NK-92 (cell line): ENCODE results near the gene MAL.
"Not testable (repeated sequence)": the region's sequence is repeated elsewhere in the genome, so short reads cannot be mapped to it uniquely, and the experiment has no call there.

ENCODE experiments used
- DNase-seq: peaks from one replicate; lab custom pipeline; 2025; ENCODE audit not compliant: unreplicated experiment; lab: John Stamatoyannopoulos, UW

MAL gene

GRCh38 chr2:95086017-95086416 is 60.5 kb downstream of the MAL start:
- DNase-seq: no peak

GRCh38 chr2:95087379-95087778 is 61.9 kb downstream of the MAL start:
- DNase-seq: no peak

GRCh38 chr2:95091885-95092555 is 66.5 kb downstream of the MAL start:
- no peak for DNase-seq

- not testable (repeated sequence) for DNase-seq
Observed at GRCh38 chr2:95098273-95098672, 72.8 kb downstream of the MAL start.

GRCh38 chr2:95099910-95100309 is 74.4 kb downstream of the MAL start:
- DNase-seq: no peak
